H9 (cell line): ENCODE results near the gene SELENOM. TPM values are rescaled to one million over a fixed set of nuclear protein-coding genes. Genes with fewer than 3 reads are reported as not detected.

Source experiments
- DNase-seq: peaks from one replicate; pipeline ENCODE4 v3.0.0-alpha.2; 2017
- H2AFZ ChIP-seq: one replicate; pipeline ENCODE4 v1.6.1; 2013; ENCODE audit warnings: mild to moderate bottlenecking, low read length, control low read depth, moderate library complexity
- H2AK5ac ChIP-seq: 2 replicates; pipeline ENCODE4 v1.6.1; 2013; ENCODE audit warnings: low read length, control low read depth, mixed read lengths; ENCODE audit not compliant: insufficient read length
- H2BK120ac ChIP-seq: one replicate; pipeline ENCODE4 v1.6.1; 2013; ENCODE audit warnings: low read depth, mild to moderate bottlenecking, low read length, control low read depth, inconsistent platforms; ENCODE audit not compliant: poor library complexity, severe bottlenecking
- H2BK12ac ChIP-seq: 2 replicates; pipeline ENCODE4 v1.6.1; 2013; ENCODE audit warnings: low read length, control low read depth, mixed read lengths, low read depth; ENCODE audit not compliant: insufficient read length
- H2BK15ac ChIP-seq: 2 replicates; pipeline ENCODE4 v1.6.1; 2013; ENCODE audit warnings: low read depth, low read length, control low read depth
- H2BK20ac ChIP-seq: one replicate; pipeline ENCODE4 v1.6.1; 2013; ENCODE audit warnings: low read depth, mild to moderate bottlenecking, low read length, control low read depth, inconsistent platforms; ENCODE audit not compliant: poor library complexity, severe bottlenecking
- H2BK5ac ChIP-seq: 2 replicates; pipeline ENCODE4 v1.6.1; 2013; ENCODE audit warnings: low read length, control low read depth, mixed read lengths; ENCODE audit not compliant: insufficient read length
- H3K14ac ChIP-seq: 2 replicates; pipeline ENCODE4 v1.6.1; 2013; ENCODE audit warnings: low read length, control low read depth; ENCODE audit not compliant: insufficient read depth
- H3K18ac ChIP-seq: 2 replicates; pipeline ENCODE4 v1.6.1; 2013; ENCODE audit warnings: low read depth, mild to moderate bottlenecking, mixed read lengths, low read length, control low read depth; ENCODE audit not compliant: insufficient read length
- H3K23ac ChIP-seq: 2 replicates; pipeline ENCODE4 v1.6.1; 2013; ENCODE audit warnings: low read length, control low read depth, mixed read lengths, low read depth; ENCODE audit not compliant: insufficient read length
- H3K23me2 ChIP-seq: 2 replicates; pipeline ENCODE4 v1.6.1; 2013; ENCODE audit warnings: low read depth, mild to moderate bottlenecking, mixed read lengths, low read length, control low read depth; ENCODE audit not compliant: insufficient read length, poor library complexity, severe bottlenecking
- H3K27ac ChIP-seq: 2 replicates; pipeline ENCODE4 v1.5.1; 2013; ENCODE audit warnings: low read length, control low read depth, mixed read lengths, low read depth; ENCODE audit not compliant: insufficient read length
- H3K27me3 ChIP-seq: 2 replicates; pipeline ENCODE4 v1.6.1; 2013; ENCODE audit warnings: low read length, control low read depth, inconsistent platforms; ENCODE audit not compliant: insufficient read depth
- H3K4ac ChIP-seq: 2 replicates; pipeline ENCODE4 v1.6.1; 2013; ENCODE audit warnings: low read depth, mild to moderate bottlenecking, control low read depth, inconsistent platforms, low read length, moderate library complexity
- H3K4me1 ChIP-seq: 2 replicates; pipeline ENCODE4 v1.6.1; 2013; ENCODE audit warnings: low read length, control low read depth, inconsistent platforms; ENCODE audit not compliant: insufficient read depth
- H3K4me2 ChIP-seq: 2 replicates; pipeline ENCODE4 v1.6.1; 2013; ENCODE audit warnings: low read length, control low read depth, mixed read lengths; ENCODE audit not compliant: insufficient read length, insufficient read depth
- H3K56ac ChIP-seq: 2 replicates; pipeline ENCODE4 v1.6.1; 2013; ENCODE audit warnings: low read depth, mild to moderate bottlenecking, mixed read lengths, low read length, control low read depth; ENCODE audit not compliant: insufficient read length
- H3K79me1 ChIP-seq: 2 replicates; pipeline ENCODE4 v1.6.1; 2013; ENCODE audit warnings: low read depth, mild to moderate bottlenecking, moderate library complexity, low read length, control low read depth, inconsistent platforms; ENCODE audit not compliant: insufficient read depth, poor library complexity, severe bottlenecking
- H3K79me2 ChIP-seq: 2 replicates; pipeline ENCODE4 v1.6.1; 2013; ENCODE audit warnings: low read length, control low read depth, inconsistent platforms; ENCODE audit not compliant: insufficient read depth
- H3K9ac ChIP-seq: 2 replicates; pipeline ENCODE4 v1.6.1; 2013; ENCODE audit warnings: low read length, control low read depth, mixed read lengths; ENCODE audit not compliant: insufficient read length; ENCODE audit errors: extremely low read depth
- H3K9me3 ChIP-seq: one replicate; pipeline ENCODE4 v1.6.1; 2013; ENCODE audit warnings: low read depth, low read length, inconsistent platforms; ENCODE audit not compliant: control insufficient read depth
- H3T11ph ChIP-seq: one replicate; pipeline ENCODE4 v1.6.1; 2013; ENCODE audit warnings: mild to moderate bottlenecking, low read length, control low read depth, inconsistent platforms
- H4K20me1 ChIP-seq: one replicate; pipeline ENCODE4 v1.6.1; 2013; ENCODE audit not compliant: control insufficient read depth, insufficient read length, insufficient read depth
- H4K5ac ChIP-seq: 2 replicates; pipeline ENCODE4 v1.6.1; 2013; ENCODE audit warnings: low read depth, mild to moderate bottlenecking, mixed read lengths, low read length, control low read depth; ENCODE audit not compliant: insufficient read length
- H4K8ac ChIP-seq: replicated peaks from 2 replicates; pipeline ENCODE4 v1.6.1; 2013; ENCODE audit warnings: low read length, control low read depth, mixed read lengths, low read depth; ENCODE audit not compliant: insufficient read length
- H4K91ac ChIP-seq: 2 replicates; pipeline ENCODE4 v1.6.1; 2013; ENCODE audit warnings: low read depth, mild to moderate bottlenecking, moderate library complexity, mixed read lengths, low read length, control low read depth; ENCODE audit not compliant: insufficient read length
- H3K27ac Mint-ChIP-seq, 3 experiments: 2 replicates in 2 of 3; 3 replicates in 1 of 3; pipeline ENCODE4 v1.8.0; 2020 to 2021; ENCODE audit warnings: mixed read lengths in 3 of 3, mild to moderate bottlenecking in 1 of 3, moderate library complexity in 1 of 3
- H3K27me3 Mint-ChIP-seq: 2 replicates; pipeline ENCODE4 v1.8.0; 2021; ENCODE audit warnings: low read depth, mild to moderate bottlenecking, moderate library complexity, mixed read lengths
- H3K36me3 Mint-ChIP-seq, 3 experiments: 2 replicates in 2 of 3; 3 replicates in 1 of 3; pipeline ENCODE4 v1.8.0; 2020 to 2021; ENCODE audit warnings: low read depth in 3 of 3, mixed read lengths in 3 of 3; ENCODE audit not compliant: insufficient read depth in 1 of 3
- H3K4me1 Mint-ChIP-seq, 2 experiments: 2 replicates each; pipeline ENCODE4 v1.8.0; 2020; ENCODE audit warnings: mixed read lengths in 2 of 2
- H3K4me3 Mint-ChIP-seq, 2 experiments: 2 replicates in 1 of 2; 3 replicates in 1 of 2; pipeline ENCODE4 v1.8.0; 2020 to 2021; ENCODE audit warnings: mild to moderate bottlenecking in 2 of 2, mixed read lengths in 2 of 2, moderate library complexity in 1 of 2
- H3K9me3 Mint-ChIP-seq, 2 experiments: 2 replicates in 1 of 2; 3 replicates in 1 of 2; pipeline ENCODE4 v1.8.0; 2020; ENCODE audit warnings: mild to moderate bottlenecking in 2 of 2, mixed read lengths in 2 of 2, moderate library complexity in 1 of 2
- WGBS: extraction: QIAGEN DNeasy Blood & Tissue Kit; methylation state at CpG from one replicate; pipeline ENCODE4 v1.1.7; 2013; ENCODE audit warnings: missing lambda C conversion rate, low lambda C conversion rate, mixed read lengths; ENCODE audit not compliant: insufficient read length; ENCODE audit errors: extremely low coverage; 5-methylcytosine and 5-hydroxymethylcytosine counted together
- total RNA-seq: library from RNA; stranded (reverse); gene quantifications from 2 replicates; pipeline ENCODE4 v1.2.1, GENCODE V29; 2021
- TF ChIP-seq, protein P1 (sequence below): fragments of 200-600 bp; sonication (generic); conservative IDR thresholded peaks from 3 replicates; pipeline ENCODE4 v1.8.0; 2021; ENCODE audit warnings: antibody characterized with exemption, mild to moderate bottlenecking

The SELENOM gene
- total RNA-seq, 1 experiment from 2014 or later: 18.6 TPM

DNA sequence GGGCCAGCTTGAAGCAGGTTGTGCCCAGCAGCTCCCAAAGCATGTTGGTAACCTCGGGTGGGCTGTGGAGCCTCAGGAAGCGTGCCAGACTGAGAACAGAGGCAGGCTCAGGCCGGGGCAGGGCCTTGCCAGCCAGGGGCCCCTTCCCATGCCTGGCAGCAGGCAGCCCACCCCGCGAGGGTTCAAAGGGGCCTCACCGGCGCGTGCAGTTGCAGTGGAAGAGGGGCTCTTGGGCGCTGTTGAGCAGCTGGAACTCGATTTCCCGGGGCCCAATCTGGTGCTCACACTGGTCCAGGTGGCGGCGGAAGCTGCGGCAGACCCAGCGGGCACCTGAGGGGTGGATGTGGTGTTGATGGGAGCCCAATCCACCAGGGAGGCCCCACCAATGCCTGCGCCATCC is 29.3 kb upstream of the SELENOM start:
- no peak overlapping the region for H2AK5ac ChIP-seq
- no peak overlapping the region for H3K27ac ChIP-seq
- H3K79me1 ChIP-seq: peaks cover 9% of the 10 kb centered on the region
- H2BK12ac ChIP-seq: no peak overlapping the region
- H4K8ac ChIP-seq: no peak overlapping the region
- H3K4me1 Mint-ChIP-seq: peaks cover 14 to 20% of the 10 kb centered on the region in 2 experiments
- H4K5ac ChIP-seq: no peak overlapping the region
- H3K9me3 ChIP-seq: no peaks in the 10 kb centered on the region
- H2BK15ac ChIP-seq: no peak overlapping the region
- no peaks in the 10 kb centered on the region for H3K27me3 ChIP-seq
- no CpG with 5 or more reads among the region's 16 CpGs for WGBS
- peaks cover 26 to 34% (median 29%) of the 10 kb centered on the region in 3 experiments; a peak in 6 of 7 replicates for H3K36me3 Mint-ChIP-seq
- H3K14ac ChIP-seq: no peak overlapping the region
- no peak overlapping the region for H2AFZ ChIP-seq
- H4K20me1 ChIP-seq: no peaks in the 10 kb centered on the region
- H3K56ac ChIP-seq: no peak overlapping the region
- TF ChIP-seq, protein P1, sequence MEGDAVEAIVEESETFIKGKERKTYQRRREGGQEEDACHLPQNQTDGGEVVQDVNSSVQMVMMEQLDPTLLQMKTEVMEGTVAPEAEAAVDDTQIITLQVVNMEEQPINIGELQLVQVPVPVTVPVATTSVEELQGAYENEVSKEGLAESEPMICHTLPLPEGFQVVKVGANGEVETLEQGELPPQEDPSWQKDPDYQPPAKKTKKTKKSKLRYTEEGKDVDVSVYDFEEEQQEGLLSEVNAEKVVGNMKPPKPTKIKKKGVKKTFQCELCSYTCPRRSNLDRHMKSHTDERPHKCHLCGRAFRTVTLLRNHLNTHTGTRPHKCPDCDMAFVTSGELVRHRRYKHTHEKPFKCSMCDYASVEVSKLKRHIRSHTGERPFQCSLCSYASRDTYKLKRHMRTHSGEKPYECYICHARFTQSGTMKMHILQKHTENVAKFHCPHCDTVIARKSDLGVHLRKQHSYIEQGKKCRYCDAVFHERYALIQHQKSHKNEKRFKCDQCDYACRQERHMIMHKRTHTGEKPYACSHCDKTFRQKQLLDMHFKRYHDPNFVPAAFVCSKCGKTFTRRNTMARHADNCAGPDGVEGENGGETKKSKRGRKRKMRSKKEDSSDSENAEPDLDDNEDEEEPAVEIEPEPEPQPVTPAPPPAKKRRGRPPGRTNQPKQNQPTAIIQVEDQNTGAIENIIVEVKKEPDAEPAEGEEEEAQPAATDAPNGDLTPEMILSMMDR: no peak
- H3K79me2 ChIP-seq: peaks cover 10% of the 10 kb centered on the region; the same call in 1 of the 2 replicates
- H3K4me2 ChIP-seq: no peak overlapping the region
- no peak overlapping the region for H3K23ac ChIP-seq
- no peak overlapping the region for H3K4me3 Mint-ChIP-seq
- no peak overlapping the region for H2BK5ac ChIP-seq
- no peaks in the 10 kb centered on the region for H3K9me3 Mint-ChIP-seq
- no peak for DNase-seq
- no peak overlapping the region for H3K9ac ChIP-seq
- no peak overlapping the region for H3K27ac Mint-ChIP-seq
- no peak overlapping the region for H4K91ac ChIP-seq
- H2BK120ac ChIP-seq: no peak overlapping the region
- no peak overlapping the region for H3K4ac ChIP-seq
- H3K23me2 ChIP-seq: peaks cover 11% of the 10 kb centered on the region
- no peaks in the 10 kb centered on the region; the same call in 1 of the 2 replicates for H3K27me3 Mint-ChIP-seq
- H3K18ac ChIP-seq: no peak overlapping the region
- H2BK20ac ChIP-seq: no peak overlapping the region
- peaks cover 7% of the 10 kb centered on the region; the same call in 1 of the 2 replicates for H3K4me1 ChIP-seq
- no peak overlapping the region for H3T11ph ChIP-seq
